Heart left ventricle (tissue), 16 donors: ENCODE measurements around the gene PEPD. TPM values are rescaled to one million over a fixed set of nuclear protein-coding genes. Genes with fewer than 3 reads are reported as not detected.
"Not testable (repeated sequence)": the region's sequence is repeated elsewhere in the genome, so short reads cannot be mapped to it uniquely, and the experiment has no call there.

Experiments used
- ATAC-seq, 4 donors: fragments of 200-7000 bp; cut with Tn5 transposase; one replicate each; pipeline ENCODE4 v1.9.1; 2020 to 2022; ENCODE audit warnings: moderate library complexity in 4 of 4, mild to moderate bottlenecking in 3 of 4, moderate number of reproducible peaks in 1 of 4
- DNase-seq, 5 donors: peaks; one replicate each; pipeline ENCODE4 v3.0.0-alpha.2; 2020
- H3K27ac ChIP-seq, 12 donors: fragments of 200-600 bp; sonication (generic) in 4 of 12; one replicate each; pipeline versions ENCODE4 v1.5.0 to v1.8.0; 2016 to 2022; ENCODE audit warnings: mild to moderate bottlenecking in 2 of 12
- H3K27me3 ChIP-seq, 9 donors: fragments of 200-600 bp; sonication (generic) in 2 of 9; one replicate each; pipeline versions ENCODE4 v1.5.1 to v1.8.0; 2016 to 2022; ENCODE audit warnings: mild to moderate bottlenecking in 3 of 9
- H3K36me3 ChIP-seq, 9 donors: fragments of 200-600 bp; sonication (generic) in 2 of 9; one replicate each; pipeline versions ENCODE4 v1.5.0 to v1.8.0; 2018 to 2022; ENCODE audit warnings: mild to moderate bottlenecking in 2 of 9
- H3K4me1 ChIP-seq, 12 donors: fragments of 200-600 bp; sonication (generic) in 4 of 12; one replicate each; pipeline versions ENCODE4 v1.5.0 to v1.8.0; 2016 to 2022; ENCODE audit warnings: mild to moderate bottlenecking in 3 of 12
- H3K4me3 ChIP-seq, 12 donors: fragments of 200-600 bp; sonication (generic) in 4 of 12; one replicate each; pipeline versions ENCODE4 v1.5.0 to v1.8.0; 2017 to 2022; ENCODE audit warnings: mild to moderate bottlenecking in 9 of 12, moderate library complexity in 4 of 12
- H3K9me3 ChIP-seq, 12 donors: fragments of 200-600 bp; sonication (generic) in 4 of 12; one replicate each; pipeline versions ENCODE4 v1.5.0 to v1.8.0; 2016 to 2022; ENCODE audit warnings: mild to moderate bottlenecking in 1 of 12
- POLR2A ChIP-seq, 2 donors: fragments of 450-650 bp; IDR thresholded peaks; one replicate each; pipeline ENCODE4 v1.6.1; 2017; ENCODE audit warnings: antibody characterized with exemption in 2 of 2, mild to moderate bottlenecking in 2 of 2, moderate library complexity in 2 of 2
- WGBS, 4 donors: extraction: QIAGEN DNeasy Blood & Tissue Kit in 2 of 4; methylation state at CpG; one replicate each; pipeline versions ENCODE4 v1.1.5 to v1.1.7; 2013 to 2018; 5-methylcytosine and 5-hydroxymethylcytosine counted together
- intact Hi-C, 10 donors: fragments of 100-400 bp; cut with DNase I; formaldehyde crosslinking; loops; one replicate each; pipeline versions ENCODE4 v1.11.1 to v1.14.2; 2022
- polyA plus RNA-seq, 2 donors: library from polyadenylated mRNA; stranded (reverse); fragments of 200-250 nt; gene quantifications; one replicate each; pipeline ENCODE4 v1.2.3, GENCODE V29; 2013
- total RNA-seq, 9 donors: library from RNA; depleted of rRNA in 2 of 9; stranded (reverse); fragments of >200 nt in 2 of 9; fragmentation: NEBNext Ultra II Directional in 3 of 9; extraction: Animal tissue kit (Norgen Biotek cat#: 25700) in 3 of 9; gene quantifications; one replicate each; pipeline versions ENCODE4 v1.1.0 to v1.2.4, GENCODE V29; 2016 to 2023
- TF ChIP-seq, protein P1 (sequence below), 12 donors: fragments of 200-600 bp; sonication (generic) in 4 of 12; IDR thresholded peaks; one replicate each; pipeline versions ENCODE4 v1.5.0 to v1.8.0; 2018 to 2022; ENCODE audit warnings: antibody characterized with exemption in 12 of 12, mild to moderate bottlenecking in 5 of 12
- donor health status: ischemic (EF 13 %, LVEDD 7.1; RV severe dilation, severe dysfunction).
- donor health status: healthy with polysubstance abuse.
- donor health status: DM: no; HTN: yes; CAD: no.
- donor health status: DM: no; HTN: no; CAD: no.
- donor health status: ischemic (EF 25% LVEDD 6.9; RV normal size, moderate dysfunction).
- donor health status: ischemic (EF 25% LVEDD 5.7; RV mildly dilated, moderate dysfunction).
- donor health status: healthy.
- donor health status: DM: yes; HTN: yes; CAD: no.
- donor health status: ischemic (EF 35%, LVEDD 5.7; RV mildly dilated, moderate dysfunction).
- donor health status: nonischemic (EF 11% LVEDD 7.7; RV severe dilation, severe dysfunction).
- donor health status: DM: yes; HTN: yes; CAD: no.
- donor health status: PGD.
- donor health status: ischemic (EF 29% LVEDD 5.4; RV normal size, mild dysfunction).
- donor health status: nonischemic (EF 23%, LVEDD 6.1; RV moderate dilation, normal function).

PEPD gene
- total and polyA plus RNA-seq, 11 donors, result 19.4 to 45.7 (median 29.9) TPM

DNA sequence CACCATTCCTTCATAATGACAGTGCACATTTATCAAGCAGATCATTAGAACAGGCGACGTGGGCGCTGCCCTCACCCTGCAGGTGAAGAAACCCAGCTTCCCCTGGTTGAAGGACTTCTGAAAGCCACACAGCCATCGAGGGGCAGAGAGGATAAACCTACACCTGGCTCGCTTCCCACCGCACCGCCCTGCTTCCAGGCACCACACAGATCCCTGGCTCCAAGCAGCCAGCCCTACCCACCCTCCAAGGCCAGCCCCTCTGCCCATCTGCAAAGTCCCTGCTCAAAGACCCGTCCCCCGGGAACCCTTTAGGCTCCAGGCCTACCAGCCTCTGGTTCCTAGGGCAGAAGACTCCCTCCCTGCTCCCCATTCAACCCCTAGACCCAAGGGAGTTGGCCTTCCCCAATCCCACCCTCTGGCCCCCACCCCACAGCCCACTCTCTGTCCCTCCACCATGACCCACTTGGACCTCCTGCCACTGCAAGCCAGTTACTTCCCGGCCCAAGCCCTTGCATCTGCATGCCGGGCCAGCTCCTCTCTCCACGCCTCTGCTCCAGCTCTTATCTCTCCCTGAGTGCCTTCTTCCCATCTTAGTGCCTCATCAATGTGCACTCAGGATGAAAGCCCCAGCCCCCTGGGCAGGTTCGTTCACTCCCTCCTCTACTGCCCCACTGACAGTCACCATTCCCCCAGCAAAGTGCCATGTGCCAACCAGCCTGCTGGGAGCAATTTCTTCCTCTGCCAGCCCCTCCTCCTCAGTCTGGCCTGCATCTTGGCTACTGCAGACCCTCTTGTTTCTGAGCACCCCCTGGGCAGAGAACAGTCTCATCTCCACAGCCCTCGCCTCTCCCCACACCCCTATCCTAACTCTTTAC is 28.0 kb downstream of the PEPD start:
- no peak for TF ChIP-seq POLR2A (IDR thresholded peaks at IDR 0.05)
- TF ChIP-seq, protein P1, sequence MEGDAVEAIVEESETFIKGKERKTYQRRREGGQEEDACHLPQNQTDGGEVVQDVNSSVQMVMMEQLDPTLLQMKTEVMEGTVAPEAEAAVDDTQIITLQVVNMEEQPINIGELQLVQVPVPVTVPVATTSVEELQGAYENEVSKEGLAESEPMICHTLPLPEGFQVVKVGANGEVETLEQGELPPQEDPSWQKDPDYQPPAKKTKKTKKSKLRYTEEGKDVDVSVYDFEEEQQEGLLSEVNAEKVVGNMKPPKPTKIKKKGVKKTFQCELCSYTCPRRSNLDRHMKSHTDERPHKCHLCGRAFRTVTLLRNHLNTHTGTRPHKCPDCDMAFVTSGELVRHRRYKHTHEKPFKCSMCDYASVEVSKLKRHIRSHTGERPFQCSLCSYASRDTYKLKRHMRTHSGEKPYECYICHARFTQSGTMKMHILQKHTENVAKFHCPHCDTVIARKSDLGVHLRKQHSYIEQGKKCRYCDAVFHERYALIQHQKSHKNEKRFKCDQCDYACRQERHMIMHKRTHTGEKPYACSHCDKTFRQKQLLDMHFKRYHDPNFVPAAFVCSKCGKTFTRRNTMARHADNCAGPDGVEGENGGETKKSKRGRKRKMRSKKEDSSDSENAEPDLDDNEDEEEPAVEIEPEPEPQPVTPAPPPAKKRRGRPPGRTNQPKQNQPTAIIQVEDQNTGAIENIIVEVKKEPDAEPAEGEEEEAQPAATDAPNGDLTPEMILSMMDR (IDR thresholded peaks at IDR 0.05), result no peak
- no peak overlapping the region for H3K4me3 ChIP-seq
- no peaks in the 10 kb centered on the region for H3K9me3 ChIP-seq
- WGBS, 4 donors, result 94 to 98% (median 95%) methylated on average over 13 to 14 of the region's 14 CpGs
- H3K27me3 ChIP-seq, result no peaks in the 10 kb centered on the region
- ATAC-seq, result no peak
- peaks cover 0 to 17% (median 0%) of the 10 kb centered on the region in 9 donors for H3K36me3 ChIP-seq
- intact Hi-C loops, result no loop called here
- peak in 1 of 5 donors; percentile 6 for DNase-seq
- H3K4me1 ChIP-seq, result no peaks in the 10 kb centered on the region
- no peak overlapping the region for H3K27ac ChIP-seq

GRCh38 chr19:33492951-33493350 is 28.6 kb downstream of the PEPD start:
- Histone ChIP-seq H3K4me1 (no peaks in the 10 kb centered on the region), H3K27ac (no peak overlapping the region), H3K4me3 (no peak overlapping the region), H3K36me3 (peaks cover 0 to 18% (median 0%) of the 10 kb centered on the region in 9 donors), H3K9me3 (no peaks in the 10 kb centered on the region), H3K27me3 (no peaks in the 10 kb centered on the region)
- intact Hi-C loops, result no loop called here
- ATAC-seq (no peak), DNase-seq (peak in 1 of 5 donors; percentile 9)
- TF ChIP-seq, protein P1 (IDR thresholded peaks at IDR 0.05), result no peak
- TF ChIP-seq POLR2A (IDR thresholded peaks at IDR 0.05), result no peak
- WGBS, 4 donors, result 94 to 98% (median 95%) methylated on average over 8 of the region's 8 CpGs

DNA sequence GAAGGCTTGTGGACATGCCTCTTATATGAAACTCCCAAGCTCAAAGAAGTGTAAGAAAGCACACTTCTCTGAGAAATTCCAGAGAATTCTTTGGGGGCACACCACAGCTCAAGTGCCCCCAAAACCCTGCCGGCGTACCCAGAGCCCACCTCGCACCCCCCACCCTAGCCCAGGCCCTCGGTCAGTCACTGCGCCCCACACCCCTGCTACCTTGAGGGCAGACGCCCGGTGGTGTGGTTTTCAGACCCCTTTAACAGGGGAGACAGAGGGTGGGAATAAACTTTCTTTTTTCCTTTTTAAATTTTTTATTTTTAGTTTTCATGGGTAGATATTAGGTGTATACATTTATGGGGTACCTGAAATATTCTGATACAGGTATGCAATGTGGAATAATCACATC is 29.5 kb downstream of the PEPD start:
- intact Hi-C loops, result no loop called here
- Histone ChIP-seq H3K4me1 (peaks cover 0 to 6% (median 0%) of the 10 kb centered on the region in 12 donors), H3K36me3 (peaks cover 0 to 14% (median 0%) of the 10 kb centered on the region in 9 donors), H3K27me3 (no peaks in the 10 kb centered on the region), H3K9me3 (no peaks in the 10 kb centered on the region), H3K4me3 (no peak overlapping the region), H3K27ac (no peak overlapping the region)
- DNase-seq, result peak in 1 of 5 donors; percentile 6
- 94 to 98% (median 97%) methylated on average over 7 of the region's 7 CpGs for WGBS, 4 donors
- ATAC-seq, result no peak
- TF ChIP-seq, protein P1 (IDR thresholded peaks at IDR 0.05), result no peak
- no peak for TF ChIP-seq POLR2A (IDR thresholded peaks at IDR 0.05)

DNA sequence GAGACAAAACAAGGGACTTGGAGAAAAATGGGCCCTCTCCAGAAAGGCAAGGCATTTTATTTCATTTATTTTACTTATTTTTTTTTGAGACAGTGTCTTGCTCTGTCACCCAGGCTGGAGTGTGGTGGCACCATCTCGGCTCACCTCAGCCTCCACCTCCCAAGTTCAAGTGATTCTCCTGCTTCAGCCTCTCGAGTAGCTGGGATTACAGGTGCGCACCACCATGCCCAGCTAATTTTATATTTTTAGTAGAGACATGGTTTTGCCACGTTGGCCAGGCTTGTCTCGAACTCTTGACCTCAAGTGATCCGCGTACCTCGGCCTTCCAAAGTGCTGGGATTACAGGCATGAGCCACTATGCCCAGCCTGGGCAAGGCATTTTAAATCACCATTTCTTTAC is 31.0 kb downstream of the PEPD start:
- not testable (repeated sequence) for H3K4me3 ChIP-seq
- peaks cover 0 to 12% (median 0%) of the 10 kb centered on the region in 9 donors for H3K36me3 ChIP-seq
- 94 to 96% (median 95%) methylated on average over 8 of the region's 8 CpGs for WGBS, 4 donors

More for the DNA sequence above, 31.0 kb downstream of the PEPD start:
- peaks cover 0 to 12% (median 0%) of the 10 kb centered on the region in 12 donors for H3K4me1 ChIP-seq
- intact Hi-C loops, H3K9me3 ChIP-seq, H3K27ac ChIP-seq, H3K27me3 ChIP-seq, DNase-seq, ATAC-seq: not testable (repeated sequence)
